H1 (cell line): Measurements from ENCODE around the gene SPDYA. TPM values are rescaled to one million over a fixed set of nuclear protein-coding genes. Genes with fewer than 3 reads are reported as not detected.

Experiments used
- BACH1 ChIP-seq: IDR thresholded peaks from 2 replicates; pipeline ENCODE4 v1.6.1; 2012; ENCODE audit warnings: low read length, improper control_type of control experiment
- BCL11A ChIP-seq, 2 experiments: IDR thresholded peaks; one replicate each; pipeline ENCODE4 v1.6.1; 2011; ENCODE audit warnings: low read depth in 2 of 2, low read length in 2 of 2, mild to moderate bottlenecking in 2 of 2
- EP300 ChIP-seq, 2 experiments: IDR thresholded peaks; 1 replicate in 1 of 2; 2 replicates in 1 of 2; pipeline ENCODE4 v1.6.1; 2011 to 2012; ENCODE audit warnings: low read depth in 2 of 2, low read length in 2 of 2, mild to moderate bottlenecking in 2 of 2, borderline replicate concordance in 1 of 2, inconsistent platforms in 1 of 2, moderate library complexity in 1 of 2
- PHF8 ChIP-seq: fragments of 200-600 bp; sonication (generic); conservative IDR thresholded peaks from 2 replicates; pipeline ENCODE4 v1.7.1; 2012; ENCODE audit warnings: low read depth, mild to moderate bottlenecking, inconsistent platforms, low read length, moderate library complexity
- RAD21 ChIP-seq, 2 experiments: IDR thresholded peaks in 1 of 2; conservative IDR thresholded peaks in 1 of 2; 2 replicates each; pipeline ENCODE4 v1.6.1; 2011; ENCODE audit warnings: low read depth in 2 of 2, low read length in 2 of 2, improper control_type of control experiment in 1 of 2, inconsistent platforms in 1 of 2, mild to moderate bottlenecking in 1 of 2, moderate library complexity in 1 of 2
- RXRA ChIP-seq: IDR thresholded peaks from 2 replicates; pipeline ENCODE4 v1.6.1; 2011; ENCODE audit warnings: low read depth, mild to moderate bottlenecking, low read length, moderate library complexity; ENCODE audit not compliant: insufficient read depth
- SAP30 ChIP-seq: fragments of 300-600 bp; sonication (generic); IDR thresholded peaks from 2 replicates; pipeline ENCODE4 v1.7.1; 2012; ENCODE audit warnings: low read length, moderate library complexity, mild to moderate bottlenecking, inconsistent platforms; ENCODE audit not compliant: insufficient read depth, insufficient replicate concordance
- SRF ChIP-seq: IDR thresholded peaks from 2 replicates; pipeline ENCODE4 v1.6.1; 2011; ENCODE audit warnings: mild to moderate bottlenecking, low read depth, low read length, moderate library complexity
- TEAD4 ChIP-seq: IDR thresholded peaks from 2 replicates; pipeline ENCODE4 v1.6.1; 2012; ENCODE audit warnings: low read depth, low read length, inconsistent platforms, mixed read lengths
- polyA plus RNA-seq, 7 experiments: library from polyadenylated mRNA; depleted of rRNA in 3 of 7; stranded (reverse) in 5 of 7; unstranded in 2 of 7; fragments of >200 nt in 5 of 7; fragments of 200-250 nt in 2 of 7; gene quantifications; 1 replicate in 5 of 7; 2 replicates in 1 of 7; 4 replicates in 1 of 7; pipeline versions ENCODE4 v1.2.1 to v1.2.3, GENCODE V29; 2011 to 2013; ENCODE audit warnings: missing spikeins in 2 of 7, mixed read lengths in 2 of 7
- total RNA-seq: library from RNA; stranded (reverse); fragmentation: NEBNext Ultra II Directional; extraction: Animal tissue kit (Norgen Biotek cat#: 25700); gene quantifications from 2 replicates; pipeline ENCODE4 v1.2.1, GENCODE V29; 2021

SPDYA gene
- total and polyA plus RNA-seq, 2 of the 8 experiments (the other 6 are each of a cell fraction or from before 2014, with no cell fraction given), result 0.12 to 0.35 TPM

- no peak for TF ChIP-seq EP300 (IDR thresholded peaks at IDR 0.05; ENCODE audit: borderline replicate concordance in 1 of 2, low read depth in 2 of 2, low read length in 2 of 2)
- TF ChIP-seq RXRA, result no peak
- no peak for TF ChIP-seq RAD21 (IDR thresholded peaks at IDR 0.05 in 1 of 2, conservative IDR thresholded peaks at IDR 0.05 in 1 of 2; ENCODE audit: low read depth in 2 of 2, low read length in 2 of 2)
- TF ChIP-seq TEAD4, result no peak
- TF ChIP-seq BCL11A (IDR thresholded peaks at IDR 0.05; ENCODE audit: low read depth in 2 of 2, low read length in 2 of 2), result no peak
- no peak for TF ChIP-seq SAP30
- TF ChIP-seq PHF8, result no peak
- TF ChIP-seq BACH1, result no peak
- no peak for TF ChIP-seq SRF
These were observed 31.4 kb downstream of the SPDYA start (continued) for GRCh38 chr2:28842042-28842441.
